ENCODE measurements around the gene AEBP1. TPM values are rescaled to one million over a fixed set of nuclear protein-coding genes. Genes with fewer than 3 reads are reported as not detected.
A peak's percentile ranks its signal among the peaks of the same experiment; 100 is the strongest.

Gene AEBP1
- total RNA-seq, 1 donor, result 267 TPM

DNA sequence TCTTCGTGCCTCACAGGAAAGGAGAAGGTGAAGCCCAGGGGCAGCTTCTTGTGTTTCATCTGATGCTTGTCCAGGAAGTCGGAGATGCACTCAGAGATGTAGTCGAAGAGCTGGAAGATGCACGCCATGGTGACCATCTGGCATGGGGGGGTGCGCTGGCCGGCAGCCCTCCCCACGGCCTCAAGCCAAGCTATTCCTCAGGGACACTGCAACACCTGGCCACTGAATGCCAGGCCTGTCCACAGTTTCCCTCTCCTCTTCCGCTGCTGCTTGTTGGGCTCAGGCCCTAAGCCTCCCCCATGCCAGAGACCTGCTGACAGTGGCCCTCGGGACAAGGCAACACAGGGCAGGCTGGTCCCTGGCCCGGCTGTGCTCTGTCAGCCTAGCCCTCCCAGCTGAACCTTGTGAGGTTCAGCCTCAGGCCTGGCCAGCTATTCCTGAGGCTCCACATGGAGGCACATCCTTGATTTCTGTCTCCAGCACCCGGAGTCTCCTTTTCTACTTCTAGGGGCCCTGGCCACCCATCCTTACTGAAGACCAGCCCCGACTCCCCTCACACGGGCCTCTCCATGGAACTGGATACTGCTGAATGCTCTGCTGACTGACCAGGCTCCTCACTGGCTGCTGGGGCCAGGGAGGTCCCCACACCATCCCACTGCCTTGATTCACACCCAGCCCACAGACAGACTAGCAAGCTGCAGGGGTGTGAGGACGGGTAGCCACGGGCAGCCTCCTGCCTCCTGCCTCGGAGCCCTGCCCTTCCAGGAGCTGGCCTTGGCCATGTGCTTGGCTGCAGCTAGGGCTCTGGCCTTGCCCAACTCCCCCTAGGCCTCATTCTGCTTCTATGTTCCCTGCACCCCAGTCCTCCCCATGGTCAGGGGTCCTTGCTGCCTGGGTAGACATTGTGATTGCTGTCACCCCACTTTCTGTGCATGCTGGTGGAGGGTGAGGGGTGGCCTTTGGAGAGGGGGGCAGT, 47.1 kb downstream of the AEBP1 start:
- H4K20me1 ChIP-seq (ENCODE audit: insufficient read depth, low read length), result no peaks in the 10 kb centered on the region
- no peak overlapping the region for H2AFZ ChIP-seq (ENCODE audit: low read length)
- H3K4me3 ChIP-seq (ENCODE audit: insufficient read depth, low read length), result no peak overlapping the region
- H3K4me1 ChIP-seq (ENCODE audit: insufficient read depth, low read length), result no peaks in the 10 kb centered on the region
- no peaks in the 10 kb centered on the region for H3K79me2 ChIP-seq (ENCODE audit: insufficient read depth, low read length)
- H3K4me2 ChIP-seq (ENCODE audit: insufficient read depth, low read length), result no peak overlapping the region
- TF ChIP-seq, protein P1, sequence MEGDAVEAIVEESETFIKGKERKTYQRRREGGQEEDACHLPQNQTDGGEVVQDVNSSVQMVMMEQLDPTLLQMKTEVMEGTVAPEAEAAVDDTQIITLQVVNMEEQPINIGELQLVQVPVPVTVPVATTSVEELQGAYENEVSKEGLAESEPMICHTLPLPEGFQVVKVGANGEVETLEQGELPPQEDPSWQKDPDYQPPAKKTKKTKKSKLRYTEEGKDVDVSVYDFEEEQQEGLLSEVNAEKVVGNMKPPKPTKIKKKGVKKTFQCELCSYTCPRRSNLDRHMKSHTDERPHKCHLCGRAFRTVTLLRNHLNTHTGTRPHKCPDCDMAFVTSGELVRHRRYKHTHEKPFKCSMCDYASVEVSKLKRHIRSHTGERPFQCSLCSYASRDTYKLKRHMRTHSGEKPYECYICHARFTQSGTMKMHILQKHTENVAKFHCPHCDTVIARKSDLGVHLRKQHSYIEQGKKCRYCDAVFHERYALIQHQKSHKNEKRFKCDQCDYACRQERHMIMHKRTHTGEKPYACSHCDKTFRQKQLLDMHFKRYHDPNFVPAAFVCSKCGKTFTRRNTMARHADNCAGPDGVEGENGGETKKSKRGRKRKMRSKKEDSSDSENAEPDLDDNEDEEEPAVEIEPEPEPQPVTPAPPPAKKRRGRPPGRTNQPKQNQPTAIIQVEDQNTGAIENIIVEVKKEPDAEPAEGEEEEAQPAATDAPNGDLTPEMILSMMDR (IDR thresholded peaks at IDR 0.05; ENCODE audit: extremely low read depth, low read depth, low read length), result no peak
- H3K36me3 ChIP-seq (ENCODE audit: insufficient read depth, low read length), result no peaks in the 10 kb centered on the region
- H3K9me3 ChIP-seq (ENCODE audit: low read depth, low read length), result no peaks in the 10 kb centered on the region
- H3K27me3 ChIP-seq (ENCODE audit: insufficient read depth, low read length), result peaks cover 3% of the 10 kb centered on the region
- no peak overlapping the region for H3K27ac ChIP-seq (ENCODE audit: low read depth, low read length)
- peak; percentile 73 for DNase-seq (ENCODE audit: insufficient read length, low spot score, missing footprints)

DNA sequence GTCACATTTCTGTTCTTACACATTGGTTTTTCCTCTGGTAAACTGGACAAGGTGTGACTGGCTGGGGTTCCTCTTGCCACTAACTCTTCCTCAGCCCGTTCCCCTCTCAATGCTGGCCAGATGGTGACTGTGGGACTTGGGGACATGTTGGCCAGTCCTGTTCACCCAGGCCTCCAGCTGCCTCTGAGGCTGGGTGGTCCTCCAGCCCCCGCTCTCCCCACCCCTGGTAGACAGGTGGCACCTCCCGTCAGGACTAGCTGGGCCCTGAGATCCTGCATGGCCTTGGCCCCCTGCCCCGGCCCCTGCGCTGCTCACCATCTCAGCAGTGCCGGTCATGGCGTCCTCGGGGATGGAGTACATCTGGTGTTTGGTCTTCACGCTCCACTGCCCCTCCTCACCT, 47.8 kb downstream of the AEBP1 start:
- H3K27me3 ChIP-seq (ENCODE audit: insufficient read depth, low read length), result peaks cover 3% of the 10 kb centered on the region
- H2AFZ ChIP-seq (ENCODE audit: low read length), result no peak overlapping the region
- no peak overlapping the region for H3K4me3 ChIP-seq (ENCODE audit: insufficient read depth, low read length)
- no peak overlapping the region for H3K27ac ChIP-seq (ENCODE audit: low read depth, low read length)
- TF ChIP-seq, protein P1 (IDR thresholded peaks at IDR 0.05; ENCODE audit: extremely low read depth, low read depth, low read length), result no peak
- H3K9me3 ChIP-seq (ENCODE audit: low read depth, low read length), result no peaks in the 10 kb centered on the region
- no peaks in the 10 kb centered on the region for H3K36me3 ChIP-seq (ENCODE audit: insufficient read depth, low read length)
- H4K20me1 ChIP-seq (ENCODE audit: insufficient read depth, low read length), result no peaks in the 10 kb centered on the region
- no peak overlapping the region for H3K4me2 ChIP-seq (ENCODE audit: insufficient read depth, low read length)
- no peak for DNase-seq (ENCODE audit: insufficient read length, low spot score, missing footprints)
- no peaks in the 10 kb centered on the region for H3K4me1 ChIP-seq (ENCODE audit: insufficient read depth, low read length)
- no peaks in the 10 kb centered on the region for H3K79me2 ChIP-seq (ENCODE audit: insufficient read depth, low read length)

- peaks cover 3% of the 10 kb centered on the region for H3K27me3 ChIP-seq (ENCODE audit: insufficient read depth, low read length)
- no peaks in the 10 kb centered on the region for H4K20me1 ChIP-seq (ENCODE audit: insufficient read depth, low read length)
- H3K27ac ChIP-seq (ENCODE audit: low read depth, low read length), result no peak overlapping the region
- no peak overlapping the region for H3K4me2 ChIP-seq (ENCODE audit: insufficient read depth, low read length)
- no peaks in the 10 kb centered on the region for H3K36me3 ChIP-seq (ENCODE audit: insufficient read depth, low read length)
- H3K4me1 ChIP-seq (ENCODE audit: insufficient read depth, low read length), result no peaks in the 10 kb centered on the region
- H3K4me3 ChIP-seq (ENCODE audit: insufficient read depth, low read length), result no peak overlapping the region
- no peak overlapping the region for H2AFZ ChIP-seq (ENCODE audit: low read length)
- DNase-seq (ENCODE audit: insufficient read length, low spot score, missing footprints), result peak; percentile 64
- TF ChIP-seq, protein P1 (IDR thresholded peaks at IDR 0.05; ENCODE audit: extremely low read depth, low read depth, low read length), result no peak
- no peaks in the 10 kb centered on the region for H3K9me3 ChIP-seq (ENCODE audit: low read depth, low read length)
- H3K79me2 ChIP-seq (ENCODE audit: insufficient read depth, low read length), result no peaks in the 10 kb centered on the region
These were observed 49.1 kb downstream of the AEBP1 start for GRCh38 chr7:44152971-44153947.

All from osteoblast (primary cell).